Esophagus mucosa (tissue), 1 donor: ENCODE results near the gene DNAH8. TPM values are rescaled to one million over a fixed set of nuclear protein-coding genes. Genes with fewer than 3 reads are reported as not detected.

ENCODE experiments used
- ATAC-seq: fragments of 200-7000 bp; cut with Tn5 transposase; one replicate; pipeline ENCODE4 v1.9.1; 2020
- total RNA-seq: library from RNA; stranded (reverse); gene quantifications from one replicate; pipeline ENCODE4 v1.2.4, GENCODE V29; 2023
- donor health status: DM: yes; HTN: yes; CAD: no.

Gene DNAH8
- total RNA-seq, 1 donor from 2014 or later: 0.04 TPM

- ATAC-seq: no peak
Measured at GRCh38 chr6:38974389-38975151, 259.5 kb downstream of the DNAH8 start.

GRCh38 chr6:38975621-38976049 lies 260.5 kb downstream of the DNAH8 start:
- no peak for ATAC-seq

GRCh38 chr6:38976051-38976450 lies 260.9 kb downstream of the DNAH8 start:
- ATAC-seq: no peak

- ATAC-seq: no peak
Measured at GRCh38 chr6:38976801-38977500, 261.8 kb downstream of the DNAH8 start.

- no peak for ATAC-seq
Measured at GRCh38 chr6:38978139-38978704, 263.1 kb downstream of the DNAH8 start.

- ATAC-seq: no peak
Measured at GRCh38 chr6:38982470-38982869, 267.4 kb downstream of the DNAH8 start.

GRCh38 chr6:38984723-38985122 lies 269.6 kb downstream of the DNAH8 start:
- ATAC-seq: no peak

- ATAC-seq: no peak
Measured at GRCh38 chr6:38985839-38986238, 270.7 kb downstream of the DNAH8 start.

- ATAC-seq: no peak
Measured at GRCh38 chr6:38987503-38987902, 272.4 kb downstream of the DNAH8 start.

- ATAC-seq: no peak
Measured at GRCh38 chr6:38988736-38989449, 273.8 kb downstream of the DNAH8 start.

- ATAC-seq: no peak
Measured at GRCh38 chr6:38990475-38990874, 275.4 kb downstream of the DNAH8 start.

GRCh38 chr6:38996676-38997075 lies 281.6 kb downstream of the DNAH8 start:
- no peak for ATAC-seq

GRCh38 chr6:38997128-38997761 lies 282.1 kb downstream of the DNAH8 start:
- ATAC-seq: no peak

- no peak for ATAC-seq
Measured at GRCh38 chr6:39003072-39003471, 288.0 kb downstream of the DNAH8 start.

- ATAC-seq: no peak
Measured at GRCh38 chr6:39003492-39003891, 288.4 kb downstream of the DNAH8 start.

- no peak for ATAC-seq
Measured at GRCh38 chr6:39004801-39005200, 289.7 kb downstream of the DNAH8 start.

GRCh38 chr6:39005774-39006173 lies 290.7 kb downstream of the DNAH8 start:
- ATAC-seq: no peak

- ATAC-seq: no peak
Measured at GRCh38 chr6:39007575-39007974, 292.5 kb downstream of the DNAH8 start.

- no peak for ATAC-seq
Measured at GRCh38 chr6:39008737-39009136, 293.6 kb downstream of the DNAH8 start.

- ATAC-seq: no peak
Measured at GRCh38 chr6:39009476-39009875, 294.4 kb downstream of the DNAH8 start.

GRCh38 chr6:39016839-39017546 lies 301.9 kb downstream of the DNAH8 start:
- no peak for ATAC-seq

- ATAC-seq: no peak
Measured at GRCh38 chr6:39017547-39017880, 302.4 kb downstream of the DNAH8 start.
